ENCODE results near the gene GRIN2C.
A peak's percentile ranks its signal among the peaks of the same experiment; 100 is the strongest.

Gene GRIN2C

GRCh38 chr17:74842599-74843351 is 16.9 kb downstream of the GRIN2C start:
- peak; percentile 51 for DNase-seq

- no peak for DNase-seq
These were observed 17.5 kb downstream of the GRIN2C start for GRCh38 chr17:74842146-74842598.

- DNase-seq: no peak
These were observed 18.6 kb downstream of the GRIN2C start for GRCh38 chr17:74840989-74841666.

- DNase-seq: no peak
These were observed 19.5 kb downstream of the GRIN2C start for GRCh38 chr17:74839990-74840852.

- DNase-seq: no peak
These were observed 21.4 kb downstream of the GRIN2C start for GRCh38 chr17:74838274-74838673.

DNA sequence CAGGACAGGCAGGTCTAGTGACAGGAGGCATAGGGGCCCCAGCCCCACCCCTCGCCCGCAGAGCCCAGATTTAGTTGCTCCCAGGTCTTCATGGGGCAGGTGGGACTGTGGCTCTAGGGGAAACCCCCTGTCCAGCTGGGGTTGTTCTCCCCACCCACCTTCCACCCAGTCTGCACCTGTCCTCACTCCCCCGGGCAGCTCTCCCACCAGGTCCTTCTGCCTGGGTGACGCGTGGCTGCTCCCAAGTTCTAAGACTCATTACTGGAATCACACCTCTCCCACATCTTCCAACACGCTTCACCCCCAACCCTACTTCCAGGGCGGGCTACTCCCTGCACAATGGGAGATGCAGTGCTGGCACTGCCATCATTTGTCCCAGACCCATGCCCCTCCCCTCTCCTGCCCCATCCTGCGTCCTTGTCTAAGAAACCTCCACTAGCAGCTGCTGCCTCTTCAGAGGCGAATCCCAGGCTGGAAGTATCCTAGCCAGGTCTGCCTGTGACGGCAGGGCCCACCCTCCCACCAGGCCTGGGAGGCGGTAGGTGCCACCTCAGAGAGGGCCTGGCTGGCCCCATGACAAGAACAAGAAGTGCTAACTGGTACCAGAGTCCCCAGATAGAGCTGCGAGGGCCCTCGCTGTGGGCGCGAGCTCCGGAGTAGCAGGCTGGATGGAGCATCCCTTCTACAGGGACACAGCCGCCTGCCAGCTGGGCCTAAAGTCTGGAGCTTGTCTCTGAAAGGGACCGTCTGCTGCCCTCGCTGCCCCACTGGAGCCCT is 22.8 kb downstream of the GRIN2C start:
- DNase-seq: no peak

DNA sequence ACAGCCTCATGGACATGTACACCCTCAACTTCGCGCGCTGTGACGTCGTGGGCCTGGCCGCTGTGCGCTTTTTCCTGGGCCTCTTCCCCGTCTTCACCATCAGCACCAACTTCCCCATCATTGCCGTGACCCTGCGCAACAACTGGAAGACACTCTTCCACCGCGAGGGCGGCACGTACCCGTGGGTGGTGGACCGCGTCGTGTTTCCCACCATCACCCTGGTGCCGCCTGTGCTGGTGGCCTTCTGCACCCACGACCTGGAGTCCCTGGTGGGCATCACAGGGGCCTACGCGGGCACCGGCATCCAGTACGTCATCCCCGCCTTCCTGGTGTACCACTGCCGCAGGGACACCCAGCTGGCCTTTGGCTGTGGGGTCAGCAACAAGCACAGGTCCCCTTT is 23.5 kb downstream of the GRIN2C start:
- no peak for DNase-seq

DNA sequence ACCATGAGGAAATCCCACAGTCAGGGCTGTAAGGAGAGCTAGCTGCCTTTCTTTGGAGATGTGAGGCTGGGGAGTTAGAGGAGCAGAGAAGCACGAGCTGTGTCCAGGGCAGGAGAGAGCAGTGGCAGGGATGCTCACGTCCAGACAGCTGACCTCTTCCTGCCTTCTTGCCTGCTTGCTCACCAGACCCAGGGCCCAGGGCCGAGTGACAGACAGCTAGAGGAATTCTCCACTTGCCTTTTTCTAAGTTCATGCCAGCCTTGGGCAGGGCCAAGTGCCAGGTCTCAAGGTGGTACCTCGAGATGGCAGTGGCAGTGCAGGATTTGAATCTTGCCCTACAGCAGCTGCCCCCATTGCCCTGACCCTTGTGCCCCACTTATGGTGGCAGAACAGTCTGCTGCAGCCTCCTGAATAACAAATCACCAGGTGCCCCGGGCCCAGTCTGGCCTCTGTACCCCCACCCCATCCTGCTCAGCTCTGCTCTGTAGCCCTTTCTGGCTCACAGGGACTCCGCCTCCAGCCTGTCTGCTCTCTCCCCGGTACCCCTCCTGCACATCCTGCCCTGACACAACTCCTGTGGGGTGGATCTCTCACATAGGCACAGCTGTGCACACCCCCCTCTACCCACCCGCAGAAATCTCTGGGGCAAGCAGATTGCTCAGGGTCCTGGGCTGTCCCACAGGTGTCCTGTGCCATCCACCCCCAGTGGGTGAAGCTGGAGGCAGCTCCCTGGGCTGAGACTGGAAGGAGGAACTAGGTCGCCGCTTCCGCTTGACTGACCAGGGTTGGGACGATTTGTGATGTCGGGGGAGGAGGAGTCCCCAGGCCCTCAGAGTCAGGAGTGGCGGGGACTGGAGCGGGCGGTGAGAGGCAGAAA is 25.9 kb downstream of the GRIN2C start:
- peak; percentile 33 for DNase-seq

GRCh38 chr17:74832421-74832820 is 27.3 kb downstream of the GRIN2C start:
- no peak for DNase-seq

GRCh38 chr17:74831444-74832146 is 28.1 kb downstream of the GRIN2C start:
- DNase-seq: no peak

DNA sequence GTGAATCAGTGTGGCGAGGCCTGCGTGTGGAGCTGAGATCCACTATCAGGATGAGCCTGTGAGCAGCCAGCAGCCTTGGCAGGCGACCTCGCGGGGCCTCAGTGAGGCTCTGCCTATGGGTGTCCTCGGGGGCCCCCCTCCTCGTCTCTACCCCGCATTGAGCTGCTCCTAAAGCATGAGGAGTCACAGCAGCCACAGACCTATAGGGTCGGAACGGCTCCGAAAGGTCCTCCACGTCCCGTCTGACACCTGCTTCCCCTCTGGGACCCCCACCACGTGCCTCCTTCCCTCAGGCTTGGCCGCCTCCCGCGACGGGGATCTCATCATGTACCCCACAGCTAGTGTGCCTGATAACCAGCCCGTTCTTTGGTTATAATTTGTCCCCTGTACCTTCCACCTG is 28.8 kb downstream of the GRIN2C start:
- no peak for DNase-seq

DNA sequence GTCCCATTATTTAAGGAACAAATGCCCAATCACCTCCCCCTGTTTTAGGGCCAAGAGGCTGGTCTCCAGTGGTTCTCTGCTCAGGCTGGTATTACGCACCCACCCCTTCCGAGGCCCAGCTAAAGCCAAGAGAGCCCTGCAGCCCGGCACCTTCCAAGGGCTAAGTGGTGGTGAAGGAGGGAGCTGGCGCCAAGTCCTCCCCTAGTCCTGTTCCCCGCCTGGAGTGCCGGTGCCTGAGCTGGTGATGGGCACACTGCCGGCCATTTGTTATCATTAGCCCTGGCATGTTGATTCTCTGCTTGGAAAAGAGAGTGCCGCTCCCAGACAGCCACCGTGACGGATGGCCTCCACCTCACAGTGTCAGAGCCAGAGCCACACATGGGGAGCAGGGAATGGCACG is 31.9 kb downstream of the GRIN2C start:
- DNase-seq: no peak

GRCh38 chr17:74825952-74826719 is 33.5 kb downstream of the GRIN2C start:
- DNase-seq: no peak

GRCh38 chr17:74824961-74825627 is 34.6 kb downstream of the GRIN2C start:
- no peak for DNase-seq

- DNase-seq: no peak
These were observed 36.7 kb downstream of the GRIN2C start for GRCh38 chr17:74822939-74823367.

- no peak for DNase-seq
These were observed 37.2 kb downstream of the GRIN2C start for GRCh38 chr17:74822335-74822938.

DNA sequence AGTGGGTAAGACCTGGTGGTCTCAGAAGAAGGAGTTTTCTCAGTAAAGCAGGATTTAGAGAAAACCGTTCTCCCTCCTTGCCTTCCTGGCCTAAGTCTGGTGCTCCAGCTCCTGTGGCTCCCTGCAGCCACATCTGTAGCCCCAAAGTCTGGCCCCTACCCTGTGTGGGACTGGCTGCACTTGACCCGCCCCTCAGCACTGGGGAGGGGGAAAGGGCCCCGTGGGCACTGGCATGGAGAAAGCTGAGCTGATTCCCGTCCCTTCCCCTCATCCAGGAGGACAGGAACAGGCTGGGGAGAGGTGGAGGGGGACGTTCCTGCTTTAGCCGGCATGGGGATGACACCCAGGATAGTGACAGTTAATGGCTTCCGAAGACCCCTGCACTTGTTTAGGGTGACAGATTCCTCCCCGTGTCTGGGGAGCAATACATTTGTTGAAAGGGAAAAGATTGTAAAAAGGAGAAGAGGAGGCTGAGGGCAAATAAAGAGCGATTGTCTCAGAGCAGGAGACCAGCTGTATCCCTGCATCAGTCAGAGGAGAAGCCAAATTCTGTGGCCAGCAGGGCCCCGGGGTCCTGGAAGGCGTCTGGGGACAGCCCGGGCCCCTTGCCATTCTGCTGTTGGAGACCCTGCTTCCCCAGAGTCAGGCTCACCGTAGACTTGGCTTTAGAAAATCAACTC is 37.9 kb downstream of the GRIN2C start:
- DNase-seq: no peak

DNA sequence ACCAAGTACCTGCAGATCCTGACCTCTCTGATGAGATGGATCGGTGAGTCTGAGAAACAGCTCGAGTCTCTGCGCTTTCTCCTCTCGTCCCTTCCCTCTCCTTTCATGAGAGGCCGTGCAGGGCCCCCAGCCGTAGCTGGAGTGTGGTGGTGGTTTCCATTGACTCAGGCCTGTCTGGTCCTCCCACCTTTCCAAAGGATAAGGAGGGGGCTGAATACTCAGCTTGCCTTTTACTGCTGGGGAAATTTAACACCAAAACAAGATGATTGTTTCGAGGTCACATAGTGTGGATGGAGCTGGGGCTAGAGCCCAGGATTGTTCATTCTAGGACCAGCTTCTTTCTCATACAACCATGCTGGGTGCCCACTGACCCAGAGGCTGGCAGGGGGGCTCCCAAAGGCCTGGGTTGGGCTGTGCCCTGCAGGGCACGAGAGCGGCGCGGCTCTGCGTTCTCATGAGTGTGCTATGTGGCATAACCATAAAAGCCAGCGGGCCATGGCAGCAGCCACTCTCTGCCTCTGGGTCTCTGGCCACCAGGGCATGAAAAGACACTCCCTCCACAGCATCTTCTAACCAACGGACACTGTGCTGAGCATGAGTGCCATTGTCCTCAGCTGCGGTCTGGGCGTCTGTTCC is 39.8 kb downstream of the GRIN2C start:
- no peak for DNase-seq

All from HCEC 1CT (cell line).